Stimulated activated CD4-positive, alpha-beta T cell treated with anti-CD3 and anti-CD28 coated beads, TNF-alpha, amount 100 ng/mL, for 48 hours (primary cell): Measurements from ENCODE around the gene SIRT2.

Experiments
- DNase-seq, 3 donors: peaks; one replicate each; pipeline ENCODE4 v3.0.0-alpha.2; 2020; ENCODE audit warnings: low read depth in 3 of 3

The SIRT2 gene

GRCh38 chr19:38920602-38921419 lies 21.4 kb upstream of the SIRT2 start:
- no peak for DNase-seq

GRCh38 chr19:38919837-38920601 lies 20.6 kb upstream of the SIRT2 start:
- DNase-seq, result no peak

- no peak for DNase-seq
Measured at GRCh38 chr19:38918526-38918925, 19.1 kb upstream of the SIRT2 start.

- DNase-seq, result no peak
Measured at GRCh38 chr19:38917921-38918491, 18.6 kb upstream of the SIRT2 start.

GRCh38 chr19:38917516-38917915 lies 18.1 kb upstream of the SIRT2 start:
- DNase-seq, result no peak

DNA sequence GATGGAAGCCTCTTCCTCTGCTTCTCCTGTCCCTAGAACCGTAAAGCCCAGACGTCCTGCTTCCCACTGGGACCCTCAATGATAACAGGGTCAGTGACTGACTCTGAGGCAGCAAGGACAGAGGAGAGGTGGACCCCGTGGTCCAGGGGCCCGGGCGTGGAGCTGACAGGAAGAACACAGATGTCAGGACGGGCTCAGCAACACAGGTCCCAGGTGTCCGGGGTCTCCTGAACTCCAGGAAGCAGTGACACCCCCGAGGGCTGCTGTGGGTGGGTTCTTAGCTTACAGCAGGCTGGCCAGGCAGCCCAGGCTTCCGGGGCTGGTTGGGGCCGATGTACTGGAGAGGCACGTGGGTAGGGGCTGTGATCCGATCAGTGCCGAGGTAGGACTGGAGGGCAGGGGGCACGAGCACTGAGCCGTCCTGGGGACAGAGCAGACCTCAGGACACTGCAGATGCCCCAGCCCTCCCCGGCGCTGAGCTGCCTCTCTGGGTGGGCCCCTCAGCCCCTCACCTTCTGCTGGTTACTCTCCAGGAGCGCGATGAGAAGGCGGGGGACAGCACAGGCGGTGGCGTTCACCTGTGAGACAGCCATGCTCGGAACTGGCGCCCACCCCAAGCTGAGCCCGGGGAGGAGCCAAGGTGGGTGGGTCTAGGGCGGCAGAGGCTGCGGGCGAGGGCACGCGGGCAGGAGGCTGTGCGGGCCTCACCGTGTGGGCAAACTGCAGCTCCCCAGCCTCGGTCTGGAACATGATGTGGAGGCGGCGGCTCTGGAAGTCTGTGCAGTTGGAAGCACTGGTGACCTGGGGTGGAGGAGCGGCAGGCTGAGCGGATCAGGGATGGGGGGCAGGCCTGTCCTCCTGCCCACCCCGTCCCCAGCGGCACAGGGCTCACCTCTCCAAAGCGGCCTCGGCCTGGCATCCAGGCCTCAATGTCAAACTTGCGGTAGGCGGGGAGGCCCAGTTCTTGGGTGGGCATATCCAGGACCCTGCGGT lies 16.2 kb upstream of the SIRT2 start:
- DNase-seq, result no peak

DNA sequence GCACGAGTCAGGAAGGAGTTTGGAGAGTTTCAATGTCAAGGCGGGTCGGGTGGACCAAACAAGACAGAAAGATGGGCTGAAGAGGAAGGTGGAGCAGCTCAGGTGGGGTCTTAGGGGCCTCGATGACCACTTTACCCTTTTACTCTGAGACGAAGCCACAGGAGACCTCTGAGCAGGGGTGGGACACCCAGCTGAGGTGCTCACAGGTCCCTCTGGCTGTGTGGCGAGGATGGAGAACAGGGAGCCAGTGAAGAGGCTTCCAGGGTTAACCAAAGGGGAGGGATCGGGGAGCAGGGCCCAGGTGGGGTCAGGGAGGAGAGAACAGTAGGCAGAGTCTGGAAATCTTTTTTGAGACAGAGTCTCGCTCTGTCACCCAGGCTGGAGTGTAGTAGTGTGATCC lies 14.5 kb upstream of the SIRT2 start:
- DNase-seq, result no peak

- no peak for DNase-seq
Measured at GRCh38 chr19:38912600-38913514, 13.4 kb upstream of the SIRT2 start.

- no peak for DNase-seq
Measured at GRCh38 chr19:38911388-38912001, 12.1 kb upstream of the SIRT2 start.

GRCh38 chr19:38910488-38910887 lies 11.1 kb upstream of the SIRT2 start:
- no peak for DNase-seq

DNA sequence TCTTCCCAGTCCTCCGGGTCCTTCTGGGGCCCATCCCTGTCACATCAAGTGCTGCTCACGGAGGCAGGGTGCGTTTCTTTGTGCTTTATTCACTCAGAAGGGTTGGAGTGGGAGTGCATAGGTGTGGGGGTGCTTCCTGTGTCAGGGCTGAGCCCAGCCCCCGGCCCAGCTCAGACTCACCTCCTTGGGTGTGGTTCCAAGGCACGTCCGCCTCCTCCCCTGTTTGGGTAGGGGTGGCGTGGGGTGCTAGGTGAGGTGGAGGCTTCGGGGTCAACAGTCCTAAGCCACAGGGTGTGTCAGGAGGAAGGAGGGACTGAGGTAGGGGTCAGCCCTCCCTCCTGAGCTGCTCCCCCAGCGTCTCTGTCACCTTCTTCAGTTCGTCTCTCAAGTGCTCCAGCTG lies 9.5 kb upstream of the SIRT2 start:
- no peak for DNase-seq

DNA sequence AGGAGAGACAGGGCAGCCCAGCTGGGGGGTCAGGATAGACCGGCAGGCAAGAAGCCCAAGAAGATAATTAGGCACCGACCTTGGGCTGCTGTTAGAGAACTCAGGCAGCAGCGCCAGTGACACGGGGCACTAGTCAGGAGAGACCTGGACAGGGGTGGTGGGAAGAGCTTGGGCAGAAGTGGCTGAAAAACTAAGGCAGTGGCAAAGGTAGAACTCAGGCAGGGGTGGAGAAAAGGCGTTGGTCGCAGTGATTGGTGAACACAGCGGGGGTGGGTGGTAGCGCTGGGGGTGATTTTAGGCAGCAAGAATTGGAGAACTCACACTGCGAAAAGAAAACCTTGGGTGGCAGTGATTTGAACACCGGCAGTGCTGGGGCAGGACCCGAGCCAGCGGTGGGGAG lies 8.3 kb upstream of the SIRT2 start:
- no peak for DNase-seq

DNA sequence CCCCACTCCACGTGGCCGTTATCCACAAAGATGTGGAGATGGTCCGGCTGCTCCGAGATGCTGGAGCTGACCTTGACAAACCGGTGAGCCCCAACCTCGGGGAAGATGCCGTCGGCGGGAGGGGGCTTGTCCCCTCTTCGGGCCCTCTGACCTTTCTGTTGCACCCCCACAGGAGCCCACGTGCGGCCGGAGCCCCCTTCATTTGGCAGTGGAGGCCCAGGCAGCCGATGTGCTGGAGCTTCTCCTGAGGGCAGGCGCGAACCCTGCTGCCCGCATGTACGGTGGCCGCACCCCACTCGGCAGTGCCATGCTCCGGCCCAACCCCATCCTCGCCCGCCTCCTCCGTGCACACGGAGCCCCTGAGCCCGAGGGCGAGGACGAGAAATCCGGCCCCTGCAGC lies 7.8 kb upstream of the SIRT2 start:
- no peak for DNase-seq

GRCh38 chr19:38905620-38906019 lies 6.2 kb upstream of the SIRT2 start:
- no peak for DNase-seq

GRCh38 chr19:38904581-38905539 lies 5.4 kb upstream of the SIRT2 start:
- DNase-seq, result no peak

DNA sequence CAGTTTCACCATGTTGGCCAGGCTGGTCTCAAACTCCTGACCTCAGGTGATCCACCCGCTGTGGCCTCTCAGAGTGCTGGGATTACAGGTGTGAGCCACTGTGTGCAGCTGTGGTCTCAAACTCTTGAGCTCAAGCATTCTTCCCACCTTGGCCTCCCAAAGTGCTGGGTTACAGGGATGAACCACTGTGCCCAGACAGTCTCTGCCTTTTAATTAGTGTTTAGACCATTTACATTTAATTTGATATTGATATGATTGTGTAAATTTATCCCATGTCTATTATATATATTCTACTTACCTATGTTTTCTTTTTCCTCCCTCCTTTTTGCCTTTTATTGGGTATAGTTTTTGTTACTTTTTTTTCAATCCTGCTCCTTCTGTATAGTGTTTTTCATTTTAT lies 2.3 kb upstream of the SIRT2 start:
- DNase-seq, result no peak

GRCh38 chr19:38900743-38901190 lies 1.3 kb upstream of the SIRT2 start:
- no peak for DNase-seq

DNA sequence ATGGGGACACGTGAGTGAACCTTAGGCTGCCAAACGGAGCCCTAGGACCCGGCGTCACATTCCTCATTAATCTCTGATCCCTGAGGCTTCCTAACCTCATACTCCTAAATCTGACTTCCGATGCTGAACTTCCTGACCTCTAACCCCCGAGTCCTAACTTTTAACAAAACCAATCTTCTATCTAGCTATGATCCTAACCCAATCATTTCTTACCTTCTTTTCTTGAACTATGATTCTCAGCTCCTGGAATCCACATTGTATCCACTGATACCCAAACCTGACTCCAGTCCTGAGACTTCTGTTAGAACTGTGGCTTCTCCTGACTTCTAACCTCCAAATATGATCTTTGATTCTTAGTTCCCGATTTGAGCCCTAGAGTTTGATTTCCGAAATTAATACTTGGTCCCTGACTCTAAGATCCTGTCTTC lies 798 bp upstream of the SIRT2 start:
- DNase-seq, result no peak
